GM21381 (cell line): ENCODE measurements around the gene FIGLA.

ENCODE experiments used
- ATAC-seq: cut with Tn5 transposase; IDR thresholded peaks from one replicate; pipeline ENCODE4 v1.9.1; 2021; ENCODE audit warnings: mild to moderate bottlenecking, moderate library complexity; ENCODE audit not compliant: unreplicated experiment

The FIGLA gene, protein sequence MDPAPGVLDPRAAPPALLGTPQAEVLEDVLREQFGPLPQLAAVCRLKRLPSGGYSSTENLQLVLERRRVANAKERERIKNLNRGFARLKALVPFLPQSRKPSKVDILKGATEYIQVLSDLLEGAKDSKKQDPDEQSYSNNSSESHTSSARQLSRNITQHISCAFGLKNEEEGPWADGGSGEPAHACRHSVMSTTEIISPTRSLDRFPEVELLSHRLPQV

DNA sequence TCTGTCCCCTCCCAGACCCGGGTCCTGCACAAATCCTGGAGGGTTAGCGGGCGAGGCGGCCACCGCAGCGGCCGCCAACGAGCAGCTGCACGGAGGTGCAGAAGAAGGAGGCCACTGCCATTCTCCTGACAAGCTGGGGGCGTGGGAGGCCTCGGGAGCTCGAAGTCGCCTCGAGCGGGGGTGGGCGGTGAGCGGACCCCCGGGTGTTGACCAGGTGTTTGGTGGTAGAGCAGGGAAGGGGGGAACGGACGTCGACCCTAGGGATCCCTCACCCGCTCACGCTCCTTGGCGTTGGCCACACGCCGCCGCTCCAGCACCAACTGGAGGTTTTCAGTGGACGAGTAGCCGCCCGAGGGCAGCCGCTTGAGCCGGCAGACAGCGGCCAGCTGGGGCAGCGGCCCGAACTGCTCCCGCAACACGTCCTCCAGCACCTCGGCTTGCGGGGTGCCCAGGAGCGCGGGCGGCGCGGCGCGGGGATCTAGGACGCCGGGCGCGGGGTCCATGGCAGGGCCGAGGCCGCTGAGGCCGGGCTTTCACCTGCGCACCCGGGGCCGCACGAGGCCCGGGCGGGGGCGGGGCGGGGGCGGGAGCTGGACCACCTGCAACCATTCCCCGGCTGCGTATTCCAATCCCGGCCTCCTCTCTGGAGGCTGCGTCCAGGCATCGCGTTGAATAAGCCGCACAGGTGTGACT is at the start of gene FIGLA:
FIGLA (minus strand) TSS at position 508 of the 693 bp plus-strand sequence; CDS start at position 503, 5 bp downstream.
- no peak for ATAC-seq

DNA sequence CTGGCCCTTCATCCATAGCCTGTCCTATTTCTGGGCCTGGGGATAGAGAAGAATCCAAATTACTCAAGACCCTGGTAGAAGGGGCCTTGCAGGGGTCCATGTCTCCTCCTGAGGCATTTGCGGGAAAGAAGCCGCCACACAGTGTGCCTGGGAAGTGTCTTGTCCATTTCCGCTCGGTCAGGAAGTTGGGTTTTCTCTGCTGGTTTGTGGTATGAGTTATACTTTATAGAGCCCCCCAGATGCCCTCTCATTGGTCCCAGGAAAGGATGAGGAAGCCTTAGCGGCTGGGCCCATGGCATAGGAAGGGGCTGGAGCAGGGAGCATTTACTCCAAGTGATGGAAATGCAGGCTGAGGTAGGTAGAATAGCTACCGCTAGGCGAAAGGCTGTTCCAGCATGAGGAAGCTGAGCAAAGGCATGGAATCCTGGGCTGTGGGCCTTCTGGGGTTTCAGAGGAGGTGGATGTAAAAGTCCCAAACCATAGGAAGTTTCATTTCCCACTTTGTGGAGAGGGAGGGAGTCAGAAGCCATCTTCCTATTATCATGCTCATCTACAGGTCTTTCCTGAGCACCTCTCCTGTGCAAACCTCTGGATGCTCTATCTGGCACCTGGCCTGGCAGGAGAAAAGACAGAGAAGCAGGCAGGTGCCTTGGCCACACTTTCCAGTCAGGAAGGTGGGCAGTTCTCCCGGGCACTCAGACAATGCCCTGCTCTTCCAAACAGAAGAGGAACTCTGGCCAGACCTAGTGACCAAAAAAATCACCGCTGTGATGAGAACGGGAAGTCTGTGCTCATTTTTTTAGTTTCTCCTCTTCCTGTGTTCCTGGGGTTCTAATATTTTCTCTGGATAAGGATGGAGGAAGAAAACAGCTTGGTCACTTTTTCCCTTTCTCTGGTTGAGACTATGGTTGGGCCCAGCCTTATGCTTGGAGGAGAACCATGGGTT is 47.8 kb upstream of the FIGLA start:
- ATAC-seq, result no peak

DNA sequence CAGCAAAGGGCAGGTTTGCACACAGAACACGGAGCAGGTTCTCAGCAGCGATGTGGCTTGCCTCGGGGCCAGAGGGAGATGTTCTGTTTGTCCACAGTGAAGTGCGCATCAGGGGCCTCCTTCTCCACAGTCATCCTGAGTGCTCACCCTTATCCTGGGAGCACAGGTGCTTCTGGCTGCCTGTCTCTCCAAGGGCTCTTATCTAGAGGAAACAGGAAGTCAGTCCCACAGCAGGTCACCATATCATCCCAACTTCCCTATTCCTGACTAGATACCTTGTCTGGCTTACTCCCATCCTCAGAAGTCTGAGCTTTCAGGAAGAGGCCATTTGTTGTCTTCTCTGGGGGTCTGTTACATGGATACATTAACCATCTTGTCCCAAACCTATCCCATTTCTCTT is 45.2 kb upstream of the FIGLA start, which contains the start of gene CD207:
CD207 (minus strand) TSS at position 174 of the 400 bp plus-strand sequence; CDS start at position 134, 40 bp downstream.
- no peak for ATAC-seq

DNA sequence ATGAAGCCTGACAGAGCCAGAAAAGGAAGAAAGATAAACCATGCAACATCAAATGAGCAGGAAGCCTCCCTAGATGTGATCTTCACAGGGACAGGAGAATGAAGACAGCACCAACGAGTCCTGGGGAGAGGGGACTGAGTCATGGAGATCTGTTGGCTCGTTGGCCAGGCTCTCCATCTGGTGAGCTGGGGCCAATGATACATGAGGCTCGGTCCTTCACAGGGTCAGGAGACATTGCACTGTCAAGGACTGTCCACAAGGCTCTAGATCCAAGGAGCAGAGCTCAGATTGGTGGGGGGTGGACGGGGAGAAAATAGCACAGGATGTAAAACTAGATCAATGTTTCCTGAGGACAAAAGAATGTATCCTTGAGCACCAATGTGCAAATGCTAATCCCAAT is 44.4 kb upstream of the FIGLA start:
- no peak for ATAC-seq

DNA sequence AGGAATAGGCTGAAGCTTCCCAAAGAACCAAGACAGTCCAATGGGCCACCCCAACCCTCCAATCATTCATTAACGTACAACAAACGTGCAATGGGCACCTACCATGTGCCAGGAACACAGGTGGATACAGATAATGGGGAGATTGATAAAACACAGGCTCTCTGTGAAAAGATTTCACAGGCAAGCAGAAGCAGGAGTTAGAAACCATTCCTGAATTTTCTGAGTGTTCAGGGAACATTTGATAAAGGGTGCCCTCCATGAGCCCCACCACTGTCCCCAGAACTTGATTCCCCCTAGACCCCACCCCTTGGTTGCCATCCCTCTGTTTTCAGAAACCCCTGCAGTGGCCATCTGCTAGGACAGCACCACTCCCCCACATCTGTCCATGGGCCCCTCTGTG is 43.7 kb upstream of the FIGLA start:
- ATAC-seq, result no peak

DNA sequence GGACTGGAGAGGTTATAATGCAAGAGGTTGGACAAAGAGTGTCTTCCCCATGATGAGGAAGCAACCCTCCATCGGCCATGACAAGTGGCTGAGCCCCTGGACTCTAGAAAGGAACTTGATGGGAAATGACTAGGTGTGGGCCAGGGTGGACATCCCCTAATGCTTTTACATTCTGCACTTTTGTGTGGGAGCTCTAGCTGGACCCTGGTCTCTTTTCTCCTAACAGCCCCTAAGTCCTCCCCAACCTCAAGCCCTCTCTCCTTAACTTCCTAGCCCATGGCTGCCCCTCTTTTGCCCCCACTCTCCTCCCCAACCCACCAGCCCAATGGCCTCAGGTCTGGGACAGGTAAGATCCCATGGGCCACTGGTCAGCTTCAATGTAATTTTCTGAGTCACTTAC is 42.8 kb upstream of the FIGLA start:
- ATAC-seq, result no peak

DNA sequence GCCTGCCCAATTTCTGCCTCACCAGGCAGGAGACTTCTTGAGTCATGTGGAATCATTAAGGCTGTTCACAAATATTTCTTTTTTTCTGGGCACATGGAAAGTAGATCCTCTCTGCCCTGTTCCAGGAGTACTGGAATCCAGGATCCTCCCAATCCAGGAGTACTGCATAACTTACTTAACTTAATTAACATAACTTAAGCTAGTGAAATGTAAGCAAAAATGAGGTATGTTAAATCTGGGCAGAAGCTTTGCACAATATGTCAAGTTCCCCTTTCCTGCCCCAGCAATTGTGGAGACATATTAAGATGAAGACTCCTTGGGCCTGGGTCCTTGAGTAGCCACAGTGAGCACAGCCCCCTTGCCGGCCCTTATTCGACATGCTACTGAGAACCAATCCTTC is 41.9 kb upstream of the FIGLA start:
- ATAC-seq, result no peak

DNA sequence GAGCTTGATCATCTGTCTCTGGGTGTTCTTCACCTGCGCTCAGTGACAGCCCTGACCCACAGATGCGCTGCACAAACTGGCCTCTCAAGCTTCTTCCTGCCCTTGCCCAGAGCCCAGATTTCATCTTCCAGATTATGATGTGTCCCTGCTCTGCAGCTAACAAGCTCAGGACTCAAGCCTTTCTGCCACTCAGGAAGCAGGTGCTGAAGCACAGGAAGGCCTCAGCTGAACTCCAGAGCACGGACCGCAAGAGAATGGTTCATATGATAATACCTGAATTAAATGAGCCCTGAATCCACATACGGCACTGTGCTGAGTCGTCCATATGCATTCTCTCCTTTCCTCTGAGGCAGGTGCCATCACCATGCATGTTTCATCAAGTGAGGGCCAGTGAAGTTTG is 41.4 kb upstream of the FIGLA start:
- no peak for ATAC-seq

DNA sequence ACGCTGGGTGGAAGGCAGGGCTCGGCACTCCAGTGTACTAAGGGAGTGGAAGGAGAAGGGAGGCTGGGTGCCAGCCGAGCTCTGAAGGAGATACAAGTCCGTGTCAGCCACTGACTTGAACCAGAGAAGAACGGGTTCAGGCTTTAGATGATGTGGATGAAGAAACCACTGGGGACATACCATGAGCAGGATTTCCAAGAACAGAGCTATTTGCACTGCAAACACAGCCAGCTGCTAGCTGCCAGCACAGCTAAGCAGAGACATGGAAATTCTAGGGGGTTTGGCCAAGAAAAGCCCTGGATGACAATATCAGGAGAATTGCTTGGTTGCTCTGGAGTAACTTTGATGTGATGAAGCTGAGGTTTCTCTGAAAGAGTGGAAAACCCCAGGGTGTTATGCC is 39.9 kb upstream of the FIGLA start:
- no peak for ATAC-seq

DNA sequence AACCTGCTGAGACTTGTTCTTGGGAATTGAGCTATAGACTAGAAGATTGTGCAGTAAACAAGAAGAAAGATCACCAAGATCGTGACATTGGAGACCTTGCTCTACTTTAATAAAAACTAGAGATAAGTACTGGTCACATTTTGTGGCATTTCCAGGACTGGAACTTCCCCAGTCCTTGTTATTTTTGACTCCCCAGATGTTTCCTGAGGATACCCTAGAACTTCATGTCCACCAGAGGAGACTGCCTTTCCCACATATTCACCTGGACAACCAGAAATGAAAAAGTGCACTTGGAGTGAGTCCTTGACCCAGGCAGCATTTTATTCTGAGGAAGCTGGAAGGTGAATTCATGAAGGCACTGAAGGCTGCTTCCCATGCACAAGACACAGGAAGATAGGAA is 39.5 kb upstream of the FIGLA start:
- no peak for ATAC-seq

DNA sequence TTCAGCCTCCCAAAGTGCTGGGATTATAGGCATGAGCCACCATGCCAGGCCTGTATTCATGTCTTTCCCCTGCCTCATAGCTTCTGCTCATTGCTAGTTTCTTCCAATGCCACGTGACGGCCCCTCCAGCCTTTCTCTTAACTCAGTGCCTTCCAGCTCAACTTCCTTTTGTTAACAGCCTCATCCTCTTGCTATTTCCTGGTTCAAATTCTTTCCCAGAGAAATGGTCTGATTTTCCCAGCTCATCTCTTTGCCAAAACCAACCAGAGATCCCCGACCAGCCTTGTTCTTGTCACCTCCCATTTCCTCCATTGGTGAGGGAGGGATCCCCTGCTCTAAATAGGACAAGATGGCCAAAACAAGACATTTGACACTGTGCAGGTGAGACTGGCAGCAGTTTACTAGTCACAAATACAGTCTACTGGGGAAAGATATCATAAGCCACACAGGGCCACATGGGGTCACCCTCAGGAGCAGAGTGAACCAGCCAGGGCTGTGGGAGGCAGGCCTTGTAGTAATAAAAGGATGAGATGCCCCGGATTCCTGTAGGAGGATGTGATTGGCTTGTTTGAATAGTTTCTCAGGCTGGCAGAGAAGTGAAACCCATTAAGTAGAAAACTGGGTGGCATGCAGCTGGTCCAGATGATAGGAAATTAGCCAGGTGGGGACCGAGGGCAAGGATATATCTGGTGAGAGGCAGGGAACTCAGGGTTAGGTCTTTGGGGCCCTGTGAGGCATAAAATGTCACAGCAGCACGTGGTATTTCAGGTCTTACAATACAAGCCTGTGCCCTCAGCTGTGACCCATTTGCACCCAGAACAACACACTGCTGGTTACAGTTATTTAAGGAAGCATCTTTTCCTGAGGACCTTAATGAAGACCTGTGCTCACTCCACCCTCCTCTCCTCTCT is 38.7 kb upstream of the FIGLA start:
- no peak for ATAC-seq

DNA sequence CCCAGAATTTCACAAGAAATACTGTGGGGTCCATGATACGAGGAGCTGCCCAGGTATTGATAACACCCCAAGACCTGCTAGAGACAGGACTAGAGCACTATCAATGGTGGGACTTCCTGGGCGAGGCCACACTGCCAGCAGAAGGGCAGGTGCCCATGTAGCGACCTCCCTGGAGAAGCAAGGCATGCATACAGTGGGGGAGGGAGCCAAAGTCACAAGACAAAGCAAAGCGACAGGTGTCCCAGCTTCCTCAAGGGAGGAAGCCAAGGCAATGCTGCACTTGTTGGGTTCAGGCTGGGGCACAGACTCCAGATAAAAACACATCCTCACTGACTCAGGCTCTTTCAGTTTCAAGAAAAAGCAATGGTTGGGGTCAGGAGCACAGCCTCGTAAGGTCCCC is 37.7 kb upstream of the FIGLA start:
- ATAC-seq, result no peak

DNA sequence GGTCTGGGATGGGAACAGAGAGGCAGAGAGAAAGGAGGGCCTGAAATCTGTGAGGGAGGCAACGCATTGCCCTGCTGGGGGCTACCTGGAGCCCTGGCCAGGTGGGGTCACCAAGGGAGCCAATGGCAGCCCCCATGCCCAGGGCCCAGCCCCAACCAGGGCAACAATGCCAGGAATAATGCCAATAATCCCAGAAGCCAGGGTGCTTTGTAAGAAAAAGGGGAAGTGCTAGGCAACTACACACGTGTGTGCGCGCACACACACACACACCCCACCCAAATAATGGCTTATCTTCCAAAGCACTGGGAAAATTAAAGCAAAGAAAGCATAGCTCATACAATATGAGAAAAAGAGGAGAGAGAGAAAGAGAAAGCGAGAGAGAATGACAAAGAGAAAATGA is 36.9 kb upstream of the FIGLA start:
- no peak for ATAC-seq

DNA sequence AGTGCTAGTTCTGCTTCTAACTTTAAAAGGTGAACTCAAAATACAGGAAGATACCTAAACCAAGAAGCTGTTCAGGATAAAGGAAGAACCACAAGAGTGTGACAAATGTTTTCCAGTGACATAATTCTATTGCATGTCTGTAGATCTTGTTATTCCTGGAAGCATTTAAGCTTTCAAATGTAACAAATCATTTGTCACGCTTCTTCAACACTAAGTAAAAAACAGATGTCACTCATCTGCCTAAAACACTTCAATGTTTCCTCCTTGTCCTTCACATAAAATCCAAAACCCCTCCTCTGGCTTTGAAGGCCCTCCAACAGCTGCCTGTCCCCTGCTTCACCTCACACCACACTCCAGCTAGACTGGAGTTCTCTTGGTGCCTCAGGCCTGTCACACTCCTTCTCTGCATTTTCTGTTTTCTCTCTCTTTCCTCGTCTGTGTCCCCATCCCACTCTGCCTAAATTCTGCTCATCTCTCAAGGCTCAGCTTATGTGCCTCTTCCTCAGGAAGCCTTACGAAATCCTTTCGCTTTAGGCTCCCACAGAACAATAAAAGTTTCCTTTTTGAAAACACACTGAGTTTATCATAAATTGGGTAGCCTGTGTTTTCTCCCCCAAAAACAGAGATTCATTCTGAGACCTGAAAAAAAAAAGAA is 36.4 kb upstream of the FIGLA start:
- no peak for ATAC-seq

DNA sequence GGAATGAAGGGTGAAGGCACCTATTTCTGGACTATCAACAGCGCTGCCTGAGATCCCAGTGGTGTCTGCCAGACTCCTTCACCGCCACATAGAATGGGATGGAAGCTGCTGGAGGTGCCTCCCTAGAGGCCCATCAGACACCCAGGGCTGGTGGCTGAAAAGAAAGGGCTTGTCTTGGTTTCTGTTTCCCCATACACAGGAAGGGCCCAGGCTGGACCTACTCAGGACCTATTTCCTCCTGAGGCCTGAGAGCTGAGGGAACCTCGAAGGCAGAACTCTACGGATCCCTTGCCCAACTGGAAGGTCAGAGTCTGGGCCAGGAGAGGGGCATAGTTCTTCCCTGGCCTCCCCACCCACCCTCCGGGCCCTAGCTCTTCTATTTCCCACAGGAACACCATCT is 32.8 kb upstream of the FIGLA start:
- ATAC-seq, result no peak

DNA sequence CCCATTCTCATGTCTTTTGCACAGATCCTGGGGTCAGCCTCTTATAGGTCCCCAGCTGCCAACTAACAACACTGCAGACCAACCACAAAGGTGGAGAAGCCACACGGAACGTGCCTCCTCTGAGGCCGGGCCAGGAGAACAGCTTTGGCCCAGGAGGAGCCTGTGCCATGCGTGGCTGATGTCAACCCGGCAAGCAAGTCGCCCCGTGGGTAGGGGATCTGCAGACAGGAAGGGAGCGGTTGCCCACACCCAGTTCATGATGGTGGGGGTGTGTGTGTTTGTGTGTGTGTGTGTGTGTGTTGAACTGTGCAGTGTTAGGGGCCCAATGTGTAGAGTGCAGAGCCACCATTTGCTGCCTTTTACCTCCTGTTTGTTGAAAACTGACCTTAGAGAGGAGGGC is 32.4 kb upstream of the FIGLA start:
- ATAC-seq, result no peak

DNA sequence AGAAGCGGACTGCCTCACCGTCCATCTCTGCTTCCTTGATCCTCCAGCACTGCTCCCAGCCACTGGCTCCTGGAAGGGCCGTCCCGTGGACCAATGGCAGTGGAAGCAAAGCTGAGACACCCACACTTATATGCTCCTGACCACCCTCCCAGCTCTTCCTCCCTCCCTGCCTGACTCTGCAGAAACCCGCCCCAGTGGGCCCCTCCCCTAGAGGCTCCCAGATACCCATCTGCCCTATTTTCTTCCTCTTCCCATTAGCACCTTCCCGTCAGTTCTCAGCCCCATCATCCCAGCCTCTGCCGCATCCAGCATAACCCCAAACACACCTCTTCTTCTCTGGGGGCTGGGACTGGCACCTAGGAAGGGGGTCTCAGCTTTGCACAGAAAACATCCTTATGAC is 30.1 kb upstream of the FIGLA start, which contains the start of gene CLEC4F:
CLEC4F (minus strand) TSS at position 101 of the 400 bp plus-strand sequence; CDS start at position 25, 76 bp downstream.
- ATAC-seq, result no peak

DNA sequence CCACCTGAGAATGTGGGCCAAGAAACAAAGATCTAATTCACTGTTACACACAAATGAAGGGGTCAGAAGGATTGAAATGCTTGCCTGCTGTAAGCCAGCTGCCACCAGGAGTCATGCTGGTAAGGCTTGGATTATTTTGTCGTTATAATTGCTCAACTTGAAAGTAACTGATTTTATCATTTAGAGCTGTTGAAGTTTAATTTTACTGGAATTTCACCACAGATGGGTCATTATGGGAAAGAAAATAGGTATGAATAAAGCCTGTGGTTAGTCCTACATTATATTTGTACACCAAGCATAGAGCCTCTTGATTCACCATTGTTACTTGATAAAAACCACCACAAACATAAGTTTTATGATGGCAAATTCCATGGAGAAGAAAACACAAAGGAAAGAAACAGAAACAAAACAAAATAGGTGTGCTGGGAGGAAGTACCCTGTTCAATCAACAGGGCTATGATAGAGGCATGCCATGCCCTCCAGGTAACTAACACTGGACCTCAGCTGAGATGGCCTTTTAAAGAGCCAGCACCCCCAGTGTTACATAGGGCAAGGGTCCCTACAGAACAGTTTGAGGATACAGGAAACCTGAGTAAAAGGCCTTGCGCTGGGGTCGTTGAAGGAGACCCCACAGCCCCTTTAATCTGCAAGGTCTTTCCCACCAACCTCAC is 27.0 kb upstream of the FIGLA start:
- ATAC-seq, result no peak

DNA sequence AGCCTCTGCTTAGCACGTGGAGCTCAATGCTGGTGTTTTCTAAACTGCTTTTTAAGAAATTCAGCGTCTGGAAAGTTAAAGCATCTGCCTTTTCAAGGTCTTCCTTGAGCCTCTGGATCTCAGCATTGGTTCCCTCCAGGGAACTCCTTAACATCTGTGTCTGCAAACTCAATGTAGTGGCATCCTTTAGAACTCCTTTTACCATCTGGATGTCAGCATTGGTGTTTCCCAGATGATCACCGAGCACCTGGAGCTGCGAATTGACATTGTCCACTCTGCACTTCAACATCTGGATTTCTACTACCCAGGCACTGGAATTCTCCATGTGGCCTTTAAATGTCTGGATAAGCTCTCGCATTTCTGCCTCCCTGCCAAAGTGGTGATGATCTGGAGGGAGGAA is 26.3 kb upstream of the FIGLA start:
- no peak for ATAC-seq
